Sigmoid colon (tissue), 7 donors: ENCODE results near the gene RPS6KA5. TPM values are rescaled to one million over a fixed set of nuclear protein-coding genes. Genes with fewer than 3 reads are reported as not detected.

Experiments
- DNase-seq: peaks from one replicate; pipeline ENCODE4 v3.0.0-alpha.2; 2019
- H3K27ac ChIP-seq, 4 donors: fragments of 200-600 bp; sonication (generic); one replicate each; pipeline ENCODE4 v1.5.1; 2016 to 2019; ENCODE audit warnings: mild to moderate bottlenecking in 1 of 4
- H3K27me3 ChIP-seq, 3 donors: fragments of 200-600 bp; sonication (generic); one replicate each; pipeline ENCODE4 v1.5.1; 2019; ENCODE audit warnings: mild to moderate bottlenecking in 1 of 3
- H3K36me3 ChIP-seq, 4 donors: fragments of 200-600 bp; sonication (generic); one replicate each; pipeline ENCODE4 v1.5.1; 2016 to 2019
- H3K4me1 ChIP-seq, 4 donors: fragments of 200-600 bp; sonication (generic); one replicate each; pipeline ENCODE4 v1.5.1; 2017 to 2019
- H3K4me3 ChIP-seq, 4 donors: fragments of 200-600 bp; sonication (generic); one replicate each; pipeline ENCODE4 v1.5.1; 2017 to 2019; ENCODE audit warnings: mild to moderate bottlenecking in 2 of 4, moderate library complexity in 1 of 4
- H3K9me3 ChIP-seq, 4 donors: fragments of 200-600 bp in 3 of 4; sonication (generic) in 3 of 4; one replicate each; pipeline versions ENCODE4 v1.5.1 to v1.6.1; 2013 to 2019
- CTCF ChIP-seq, 4 experiments: fragments of 450-650 bp in 3 of 4; fragments of 200-600 bp in 1 of 4; IDR thresholded peaks; one replicate each; pipeline ENCODE4 v1.5.1; 2016 to 2019; ENCODE audit warnings: antibody characterized with exemption in 4 of 4, mild to moderate bottlenecking in 3 of 4, moderate library complexity in 2 of 4
- EP300 ChIP-seq, 4 donors: sonication (generic); formaldehyde crosslinking; IDR thresholded peaks; one replicate each; pipeline ENCODE4 v1.6.1; 2017; ENCODE audit warnings: antibody characterized with exemption in 4 of 4
- POLR2A ChIP-seq, 2 donors: fragments of 450-650 bp; IDR thresholded peaks; one replicate each; pipeline ENCODE4 v1.6.1; 2016; ENCODE audit warnings: antibody characterized with exemption in 2 of 2, mild to moderate bottlenecking in 2 of 2, moderate library complexity in 2 of 2
- POLR2AphosphoS5 ChIP-seq, 4 donors: sonication (generic); formaldehyde crosslinking; IDR thresholded peaks; one replicate each; pipeline ENCODE4 v1.6.1; 2017; ENCODE audit warnings: antibody characterized with exemption in 4 of 4
- WGBS, 2 donors: extraction: QIAGEN DNeasy Blood & Tissue Kit; methylation state at CpG; one replicate each; pipeline ENCODE4 v1.1.7; 2013; 5-methylcytosine and 5-hydroxymethylcytosine counted together
- intact Hi-C: fragments of 100-400 bp; cut with DNase I; formaldehyde crosslinking; loops from one replicate; pipeline ENCODE4 v1.15.1; 2023
- polyA plus RNA-seq, 3 donors: library from polyadenylated mRNA; stranded (reverse); fragments of 200-250 nt; gene quantifications; one replicate each; pipeline ENCODE4 v1.2.3, GENCODE V29; 2013
- total RNA-seq, 4 donors: library from RNA; depleted of rRNA; stranded (reverse); fragments of >200 nt; gene quantifications; one replicate each; pipeline ENCODE4 v1.1.0, GENCODE V29; 2016
- donor health status: healthy with polysubstance abuse.
- donor health status: Bipolar disorder and iron deficiency.
- donor health status: healthy.

Gene RPS6KA5
- total and polyA plus RNA-seq, 7 donors: 3.6 to 36.4 (median 18.2) TPM

- TF ChIP-seq CTCF (IDR thresholded peaks at IDR 0.05): no peak
- TF ChIP-seq POLR2AphosphoS5 (IDR thresholded peaks at IDR 0.05): no peak
- no peak for TF ChIP-seq EP300 (IDR thresholded peaks at IDR 0.05)
- no peak for TF ChIP-seq POLR2A (IDR thresholded peaks at IDR 0.05)
- Histone ChIP-seq H3K4me3 (no peak overlapping the region), H3K27ac (no peak overlapping the region), H3K9me3 (no peaks in the 10 kb centered on the region), H3K4me1 (peaks cover 0 to 16% (median 3%) of the 10 kb centered on the region in 4 donors), H3K27me3 (no peaks in the 10 kb centered on the region), H3K36me3 (peaks cover 0 to 17% (median 0%) of the 10 kb centered on the region in 4 donors)
- intact Hi-C loops: no loop called here
- no peak for DNase-seq
- 25 to 80% methylated on average over 3 of the region's 3 CpGs for WGBS, 2 donors
These were observed 84.3 kb downstream of the RPS6KA5 start for GRCh38 chr14:90976101-90976500.

GRCh38 chr14:90971687-90972086, 88.8 kb downstream of the RPS6KA5 start:
- no peak for DNase-seq
- H3K4me1 ChIP-seq: peaks cover 0 to 29% (median 15%) of the 10 kb centered on the region in 4 donors
- H3K27ac ChIP-seq: no peak overlapping the region
- no peak for TF ChIP-seq POLR2AphosphoS5 (IDR thresholded peaks at IDR 0.05)
- TF ChIP-seq CTCF (IDR thresholded peaks at IDR 0.05): no peak
- TF ChIP-seq POLR2A (IDR thresholded peaks at IDR 0.05): no peak
- TF ChIP-seq EP300 (IDR thresholded peaks at IDR 0.05): no peak
- H3K36me3 ChIP-seq: peaks cover 0 to 4% (median 0%) of the 10 kb centered on the region in 4 donors
- no peak overlapping the region for H3K4me3 ChIP-seq
- intact Hi-C loops: no loop called here
- H3K27me3 ChIP-seq: no peaks in the 10 kb centered on the region
- no peaks in the 10 kb centered on the region for H3K9me3 ChIP-seq

GRCh38 chr14:90970167-90970600, 90.3 kb downstream of the RPS6KA5 start:
- Histone ChIP-seq H3K27me3 (no peaks in the 10 kb centered on the region), H3K36me3 (no peaks in the 10 kb centered on the region), H3K4me3 (no peak overlapping the region), H3K9me3 (no peaks in the 10 kb centered on the region), H3K27ac (no peak overlapping the region), H3K4me1 (peaks cover 0 to 29% (median 15%) of the 10 kb centered on the region in 4 donors)
- TF ChIP-seq POLR2AphosphoS5 (IDR thresholded peaks at IDR 0.05) (no peak), EP300 (IDR thresholded peaks at IDR 0.05) (no peak), POLR2A (IDR thresholded peaks at IDR 0.05) (no peak), CTCF (IDR thresholded peaks at IDR 0.05) (no peak)
- DNase-seq: no peak
- 25 to 47% methylated on average over 1 of the region's 1 CpG for WGBS, 2 donors
- intact Hi-C loops: no loop called here

- DNase-seq: no peak
- intact Hi-C loops: no loop called here
- H3K9me3 ChIP-seq: no peaks in the 10 kb centered on the region
- no peaks in the 10 kb centered on the region for H3K36me3 ChIP-seq
- no peak overlapping the region for H3K27ac ChIP-seq
- H3K4me3 ChIP-seq: no peak overlapping the region
- H3K27me3 ChIP-seq: no peaks in the 10 kb centered on the region
- TF ChIP-seq CTCF (IDR thresholded peaks at IDR 0.05) (no peak), POLR2AphosphoS5 (IDR thresholded peaks at IDR 0.05) (no peak), POLR2A (IDR thresholded peaks at IDR 0.05) (no peak)
- H3K4me1 ChIP-seq: peaks cover 0 to 29% (median 15%) of the 10 kb centered on the region in 4 donors
- 37 to 62% methylated on average over 3 of the region's 3 CpGs for WGBS, 2 donors
These were observed 90.8 kb downstream of the RPS6KA5 start for GRCh38 chr14:90969531-90970166.

- intact Hi-C loops: no loop called here
- WGBS, 2 donors: 95% methylated on average over 2 of the region's 2 CpGs
- no peaks in the 10 kb centered on the region for H3K36me3 ChIP-seq
These were observed 92.4 kb downstream of the RPS6KA5 start for GRCh38 chr14:90968025-90968424.

More at GRCh38 chr14:90968025-90968424, 92.4 kb downstream of the RPS6KA5 start:
- no peaks in the 10 kb centered on the region for H3K27me3 ChIP-seq
- H3K27ac ChIP-seq: no peak overlapping the region
- no peak overlapping the region for H3K4me3 ChIP-seq
- H3K4me1 ChIP-seq: peaks cover 0 to 29% (median 15%) of the 10 kb centered on the region in 4 donors
- TF ChIP-seq EP300 (IDR thresholded peaks at IDR 0.05) (no peak), POLR2A (IDR thresholded peaks at IDR 0.05) (no peak), CTCF (IDR thresholded peaks at IDR 0.05) (no peak), POLR2AphosphoS5 (IDR thresholded peaks at IDR 0.05) (no peak)
- no peak for DNase-seq
- H3K9me3 ChIP-seq: no peaks in the 10 kb centered on the region
